H9 (cell line): ENCODE measurements around the gene NPFF. TPM values are rescaled to one million over a fixed set of nuclear protein-coding genes. Genes with fewer than 3 reads are reported as not detected.

ENCODE experiments used
- DNase-seq: peaks from one replicate; pipeline ENCODE4 v3.0.0-alpha.2; 2017
- H2AFZ ChIP-seq: one replicate; pipeline ENCODE4 v1.6.1; 2013; ENCODE audit warnings: mild to moderate bottlenecking, low read length, control low read depth, moderate library complexity
- H2AK5ac ChIP-seq: 2 replicates; pipeline ENCODE4 v1.6.1; 2013; ENCODE audit warnings: low read length, control low read depth, mixed read lengths; ENCODE audit not compliant: insufficient read length
- H2BK120ac ChIP-seq: one replicate; pipeline ENCODE4 v1.6.1; 2013; ENCODE audit warnings: low read depth, mild to moderate bottlenecking, low read length, control low read depth, inconsistent platforms; ENCODE audit not compliant: poor library complexity, severe bottlenecking
- H2BK12ac ChIP-seq: 2 replicates; pipeline ENCODE4 v1.6.1; 2013; ENCODE audit warnings: low read length, control low read depth, mixed read lengths, low read depth; ENCODE audit not compliant: insufficient read length
- H2BK15ac ChIP-seq: 2 replicates; pipeline ENCODE4 v1.6.1; 2013; ENCODE audit warnings: low read depth, low read length, control low read depth
- H2BK20ac ChIP-seq: one replicate; pipeline ENCODE4 v1.6.1; 2013; ENCODE audit warnings: low read depth, mild to moderate bottlenecking, low read length, control low read depth, inconsistent platforms; ENCODE audit not compliant: poor library complexity, severe bottlenecking
- H2BK5ac ChIP-seq: 2 replicates; pipeline ENCODE4 v1.6.1; 2013; ENCODE audit warnings: low read length, control low read depth, mixed read lengths; ENCODE audit not compliant: insufficient read length
- H3K14ac ChIP-seq: 2 replicates; pipeline ENCODE4 v1.6.1; 2013; ENCODE audit warnings: low read length, control low read depth; ENCODE audit not compliant: insufficient read depth
- H3K18ac ChIP-seq: 2 replicates; pipeline ENCODE4 v1.6.1; 2013; ENCODE audit warnings: low read depth, mild to moderate bottlenecking, mixed read lengths, low read length, control low read depth; ENCODE audit not compliant: insufficient read length
- H3K23ac ChIP-seq: 2 replicates; pipeline ENCODE4 v1.6.1; 2013; ENCODE audit warnings: low read length, control low read depth, mixed read lengths, low read depth; ENCODE audit not compliant: insufficient read length
- H3K23me2 ChIP-seq: 2 replicates; pipeline ENCODE4 v1.6.1; 2013; ENCODE audit warnings: low read depth, mild to moderate bottlenecking, mixed read lengths, low read length, control low read depth; ENCODE audit not compliant: insufficient read length, poor library complexity, severe bottlenecking
- H3K27ac ChIP-seq: 2 replicates; pipeline ENCODE4 v1.5.1; 2013; ENCODE audit warnings: low read length, control low read depth, mixed read lengths, low read depth; ENCODE audit not compliant: insufficient read length
- H3K27me3 ChIP-seq: 2 replicates; pipeline ENCODE4 v1.6.1; 2013; ENCODE audit warnings: low read length, control low read depth, inconsistent platforms; ENCODE audit not compliant: insufficient read depth
- H3K4ac ChIP-seq: 2 replicates; pipeline ENCODE4 v1.6.1; 2013; ENCODE audit warnings: low read depth, mild to moderate bottlenecking, control low read depth, inconsistent platforms, low read length, moderate library complexity
- H3K4me1 ChIP-seq: 2 replicates; pipeline ENCODE4 v1.6.1; 2013; ENCODE audit warnings: low read length, control low read depth, inconsistent platforms; ENCODE audit not compliant: insufficient read depth
- H3K4me2 ChIP-seq: 2 replicates; pipeline ENCODE4 v1.6.1; 2013; ENCODE audit warnings: low read length, control low read depth, mixed read lengths; ENCODE audit not compliant: insufficient read length, insufficient read depth
- H3K56ac ChIP-seq: 2 replicates; pipeline ENCODE4 v1.6.1; 2013; ENCODE audit warnings: low read depth, mild to moderate bottlenecking, mixed read lengths, low read length, control low read depth; ENCODE audit not compliant: insufficient read length
- H3K79me1 ChIP-seq: 2 replicates; pipeline ENCODE4 v1.6.1; 2013; ENCODE audit warnings: low read depth, mild to moderate bottlenecking, moderate library complexity, low read length, control low read depth, inconsistent platforms; ENCODE audit not compliant: insufficient read depth, poor library complexity, severe bottlenecking
- H3K79me2 ChIP-seq: 2 replicates; pipeline ENCODE4 v1.6.1; 2013; ENCODE audit warnings: low read length, control low read depth, inconsistent platforms; ENCODE audit not compliant: insufficient read depth
- H3K9ac ChIP-seq: 2 replicates; pipeline ENCODE4 v1.6.1; 2013; ENCODE audit warnings: low read length, control low read depth, mixed read lengths; ENCODE audit not compliant: insufficient read length; ENCODE audit errors: extremely low read depth
- H3K9me3 ChIP-seq: one replicate; pipeline ENCODE4 v1.6.1; 2013; ENCODE audit warnings: low read depth, low read length, inconsistent platforms; ENCODE audit not compliant: control insufficient read depth
- H3T11ph ChIP-seq: one replicate; pipeline ENCODE4 v1.6.1; 2013; ENCODE audit warnings: mild to moderate bottlenecking, low read length, control low read depth, inconsistent platforms
- H4K20me1 ChIP-seq: one replicate; pipeline ENCODE4 v1.6.1; 2013; ENCODE audit not compliant: control insufficient read depth, insufficient read length, insufficient read depth
- H4K5ac ChIP-seq: 2 replicates; pipeline ENCODE4 v1.6.1; 2013; ENCODE audit warnings: low read depth, mild to moderate bottlenecking, mixed read lengths, low read length, control low read depth; ENCODE audit not compliant: insufficient read length
- H4K8ac ChIP-seq: replicated peaks from 2 replicates; pipeline ENCODE4 v1.6.1; 2013; ENCODE audit warnings: low read length, control low read depth, mixed read lengths, low read depth; ENCODE audit not compliant: insufficient read length
- H4K91ac ChIP-seq: 2 replicates; pipeline ENCODE4 v1.6.1; 2013; ENCODE audit warnings: low read depth, mild to moderate bottlenecking, moderate library complexity, mixed read lengths, low read length, control low read depth; ENCODE audit not compliant: insufficient read length
- H3K27ac Mint-ChIP-seq, 3 experiments: 2 replicates in 2 of 3; 3 replicates in 1 of 3; pipeline ENCODE4 v1.8.0; 2020 to 2021; ENCODE audit warnings: mixed read lengths in 3 of 3, mild to moderate bottlenecking in 1 of 3, moderate library complexity in 1 of 3
- H3K27me3 Mint-ChIP-seq: 2 replicates; pipeline ENCODE4 v1.8.0; 2021; ENCODE audit warnings: low read depth, mild to moderate bottlenecking, moderate library complexity, mixed read lengths
- H3K36me3 Mint-ChIP-seq, 3 experiments: 2 replicates in 2 of 3; 3 replicates in 1 of 3; pipeline ENCODE4 v1.8.0; 2020 to 2021; ENCODE audit warnings: low read depth in 3 of 3, mixed read lengths in 3 of 3; ENCODE audit not compliant: insufficient read depth in 1 of 3
- H3K4me1 Mint-ChIP-seq, 2 experiments: 2 replicates each; pipeline ENCODE4 v1.8.0; 2020; ENCODE audit warnings: mixed read lengths in 2 of 2
- H3K4me3 Mint-ChIP-seq, 2 experiments: 2 replicates in 1 of 2; 3 replicates in 1 of 2; pipeline ENCODE4 v1.8.0; 2020 to 2021; ENCODE audit warnings: mild to moderate bottlenecking in 2 of 2, mixed read lengths in 2 of 2, moderate library complexity in 1 of 2
- H3K9me3 Mint-ChIP-seq, 2 experiments: 2 replicates in 1 of 2; 3 replicates in 1 of 2; pipeline ENCODE4 v1.8.0; 2020; ENCODE audit warnings: mild to moderate bottlenecking in 2 of 2, mixed read lengths in 2 of 2, moderate library complexity in 1 of 2
- CTCF ChIP-seq: fragments of 200-600 bp; sonication (generic); conservative IDR thresholded peaks from 3 replicates; pipeline ENCODE4 v1.8.0; 2021; ENCODE audit warnings: antibody characterized with exemption, mild to moderate bottlenecking
- WGBS: extraction: QIAGEN DNeasy Blood & Tissue Kit; methylation state at CpG from one replicate; pipeline ENCODE4 v1.1.7; 2013; ENCODE audit warnings: missing lambda C conversion rate, low lambda C conversion rate, mixed read lengths; ENCODE audit not compliant: insufficient read length; ENCODE audit errors: extremely low coverage; 5-methylcytosine and 5-hydroxymethylcytosine counted together
- total RNA-seq: library from RNA; stranded (reverse); gene quantifications from 2 replicates; pipeline ENCODE4 v1.2.1, GENCODE V29; 2021

NPFF gene
- total RNA-seq, 1 experiment from 2014 or later, result not detected

DNA sequence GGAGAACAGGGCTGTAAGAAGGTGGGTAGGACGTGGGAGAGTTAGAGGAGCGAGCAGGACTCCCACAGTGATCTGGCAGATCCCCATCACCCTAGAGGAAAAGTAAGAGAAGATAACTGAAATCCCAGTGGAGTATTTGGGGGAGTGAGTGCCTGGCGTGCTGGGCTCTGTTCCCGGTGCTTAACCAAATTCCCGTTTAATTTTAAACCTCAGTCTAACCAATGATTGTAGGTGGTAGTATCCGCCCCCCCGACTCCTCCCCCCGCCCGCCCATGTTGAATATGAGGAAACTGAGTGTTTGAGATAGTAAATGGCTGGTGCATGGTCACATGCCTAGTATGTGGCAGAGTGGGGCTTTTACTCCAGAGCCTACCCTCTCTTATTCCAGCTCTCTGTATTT lies 5.0 kb downstream of the NPFF start:
- Histone ChIP-seq H3K56ac (no peak overlapping the region), H2BK20ac (no peak overlapping the region), H4K8ac (no peak overlapping the region), H4K91ac (no peak overlapping the region), H2AFZ (no peak overlapping the region), H3K23me2 (peaks cover 20% of the 10 kb centered on the region), H3K23ac (no peak overlapping the region), H4K5ac (no peak overlapping the region), H3K18ac (no peak overlapping the region), H2BK120ac (no peak overlapping the region), H3K4me1 (peaks cover 6% of the 10 kb centered on the region; the same call in 1 of the 2 replicates), H2BK12ac (no peak overlapping the region), H3K27me3 (no peaks in the 10 kb centered on the region), H3K79me2 (no peaks in the 10 kb centered on the region; the same call in 1 of the 2 replicates), H3K9me3 (no peaks in the 10 kb centered on the region), H3K9ac (no peak overlapping the region), H3K79me1 (peaks cover 7% of the 10 kb centered on the region), H3K14ac (no peak overlapping the region), H3K4ac (no peak overlapping the region), H2BK5ac (no peak overlapping the region), H4K20me1 (no peaks in the 10 kb centered on the region), H2AK5ac (no peak overlapping the region), H3K27ac (no peak overlapping the region), H3T11ph (no peak overlapping the region), H2BK15ac (no peak overlapping the region), H3K4me2 (peak overlapping the region; percentile 59)
- Mint-ChIP-seq H3K27ac (peak overlapping the region in 2 of 3 experiments; percentile 86 to 94; a peak in 4 of 7 replicates), H3K4me3 (peak overlapping the region; percentile 86 to 90; a peak in 3 of 5 replicates), H3K4me1 (peaks cover 27 to 35% of the 10 kb centered on the region in 2 experiments), H3K27me3 (no peaks in the 10 kb centered on the region), H3K36me3 (peaks cover 19 to 42% (median 29%) of the 10 kb centered on the region in 3 experiments), H3K9me3 (no peaks in the 10 kb centered on the region)
- no CpG with 5 or more reads among the region's 9 CpGs for WGBS
- no peak for DNase-seq
- TF ChIP-seq CTCF, result no peak
